K562 (cell line): ENCODE results near the gene NUB1. TPM values are rescaled to one million over a fixed set of nuclear protein-coding genes. Genes with fewer than 3 reads are reported as not detected.

Source experiments
- ATF7 ChIP-seq: fragments of 450-650 bp; IDR thresholded peaks from 2 replicates; pipeline ENCODE4 v1.7.1; 2014; ENCODE audit warnings: mild to moderate bottlenecking, moderate library complexity
- CTCF ChIP-seq, 3 experiments: IDR thresholded peaks in 2 of 3; conservative IDR thresholded peaks in 1 of 3; 2 replicates each; pipeline ENCODE4 v1.5.1; 2011 to 2012; ENCODE audit warnings: low read length in 3 of 3, mild to moderate bottlenecking in 3 of 3, control low read depth in 2 of 3, improper control_type of control experiment in 1 of 3, inconsistent platforms in 1 of 3, low read depth in 1 of 3, mixed read lengths in 1 of 3, moderate library complexity in 1 of 3; ENCODE audit not compliant: insufficient read depth in 2 of 3
- ERF ChIP-seq: fragments of 450-650 bp; formaldehyde crosslinking; IDR thresholded peaks from 2 replicates; pipeline ENCODE4 v1.4.0; 2020; ENCODE audit warnings: mild to moderate bottlenecking, mixed read lengths
- ETV5 ChIP-seq: sonication (generic); formaldehyde crosslinking; IDR thresholded peaks from 2 replicates; pipeline ENCODE4 v1.4.0; 2020; ENCODE audit warnings: low read depth, mild to moderate bottlenecking, missing genetic modification reagents
- GABPB2 ChIP-seq: fragments of 250-450 bp; sonication (Bioruptor Pico); conservative IDR thresholded peaks from 2 replicates; pipeline ENCODE4 v1.5.1; 2021; ENCODE audit warnings: mild to moderate bottlenecking
- HINFP ChIP-seq: fragments of 450-650 bp; conservative IDR thresholded peaks from 2 replicates; pipeline ENCODE4 v1.6.1; 2016; ENCODE audit warnings: missing genetic modification characterization, low read depth, mild to moderate bottlenecking, control low read depth, missing compliant biosample characterization
- MIER1 ChIP-seq: fragments of 450-650 bp; IDR thresholded peaks from 2 replicates; pipeline ENCODE4 v1.6.1; 2016; ENCODE audit warnings: antibody characterized with exemption, mild to moderate bottlenecking, low read depth
- MYC ChIP-seq, 2 experiments: fragments of 250-450 bp in 1 of 2; sonication (Bioruptor Pico) in 1 of 2; IDR thresholded peaks; 2 replicates each; pipeline versions ENCODE4 v1.5.1 to v1.6.1; 2012 to 2021; ENCODE audit warnings: low read depth in 2 of 2, borderline replicate concordance in 1 of 2, improper control_type of control experiment in 1 of 2, low read length in 1 of 2, mild to moderate bottlenecking in 1 of 2, moderate library complexity in 1 of 2
- NR1H2 ChIP-seq: sonication (generic); formaldehyde crosslinking; IDR thresholded peaks from 2 replicates; pipeline ENCODE4 v1.4.0; 2020; ENCODE audit warnings: mild to moderate bottlenecking, missing genetic modification reagents
- NR2C2 ChIP-seq, 2 experiments: fragments of 200-800 bp in 1 of 2; sonication (Bioruptor generic) in 1 of 2; sonication (generic) in 1 of 2; formaldehyde crosslinking in 1 of 2; IDR thresholded peaks; 2 replicates each; pipeline versions ENCODE4 v1.6.1 to v1.8.0; 2016 to 2022; ENCODE audit warnings: mild to moderate bottlenecking in 1 of 2, missing compliant biosample characterization in 1 of 2, missing genetic modification characterization in 1 of 2, missing genetic modification reagents in 1 of 2
- NR4A1 ChIP-seq, 2 experiments: fragments of 250-450 bp in 1 of 2; fragments of 450-650 bp in 1 of 2; sonication (Bioruptor Pico) in 1 of 2; IDR thresholded peaks; 2 replicates each; pipeline versions ENCODE4 v1.4.0 to v1.6.1; 2016 to 2020; ENCODE audit warnings: mild to moderate bottlenecking in 2 of 2, missing compliant biosample characterization in 1 of 2, missing genetic modification characterization in 1 of 2, moderate library complexity in 1 of 2
- PTTG1 ChIP-seq: fragments of 450-650 bp; IDR thresholded peaks from 2 replicates; pipeline ENCODE4 v1.6.1; 2016; ENCODE audit warnings: low read depth, mild to moderate bottlenecking, missing genetic modification characterization, missing compliant biosample characterization
- SMARCB1 ChIP-seq: IDR thresholded peaks from 2 replicates; pipeline ENCODE4 v1.6.1; 2011; ENCODE audit warnings: improper control_type of control experiment, low read depth; ENCODE audit not compliant: insufficient read length
- ZBTB2 ChIP-seq: fragments of 450-650 bp; IDR thresholded peaks from 2 replicates; pipeline ENCODE4 v1.6.1; 2016; ENCODE audit warnings: antibody characterized with exemption
- ZNF174 ChIP-seq: fragments of 250-450 bp; sonication (Bioruptor Pico); IDR thresholded peaks from 2 replicates; pipeline ENCODE4 v1.4.0; 2020; ENCODE audit warnings: mild to moderate bottlenecking
- ZNF644 ChIP-seq: fragments of 200-800 bp; sonication (Bioruptor generic); IDR thresholded peaks from 2 replicates; pipeline ENCODE4 v1.6.1; 2016; ENCODE audit warnings: low read depth, missing genetic modification characterization, missing compliant biosample characterization
- ZNF778 ChIP-seq: fragments of 450-650 bp; formaldehyde crosslinking; IDR thresholded peaks from 2 replicates; pipeline ENCODE4 v1.4.0; 2020; ENCODE audit warnings: mild to moderate bottlenecking, moderate library complexity
- ZNF785 ChIP-seq: fragments of 250-450 bp; sonication (Bioruptor Pico); IDR thresholded peaks from 2 replicates; pipeline ENCODE4 v1.4.0; 2020; ENCODE audit warnings: mild to moderate bottlenecking
- polyA plus RNA-seq, 8 experiments: library from polyadenylated mRNA; depleted of rRNA in 4 of 8; stranded (reverse) in 5 of 8; unstranded in 3 of 8; fragments of >200 nt; fragmentation: Nextera tagmentation in 2 of 8; fragmentation: Illumina TruSeq in 1 of 8; extraction: Ambion mirVana in 2 of 8; extraction: Trizol in 1 of 8; gene quantifications; 2 replicates each; pipeline versions ENCODE4 v1.2.1 to v1.2.3, GENCODE V29; 2011 to 2014; ENCODE audit warnings: inconsistent platforms in 1 of 8, missing spikeins in 1 of 8
- total RNA-seq, 7 experiments: library from RNA; depleted of rRNA in 6 of 7; stranded (reverse); fragments of >200 nt in 6 of 7; fragmentation: Illumina TruSeq in 2 of 7; extraction: Trizol in 2 of 7; gene quantifications; 2 replicates each; pipeline versions ENCODE4 v1.2.1 to v1.2.3, GENCODE V29; 2011 to 2021; ENCODE audit warnings: low replicate concordance in 1 of 7
- TF ChIP-seq, protein P1 (sequence below): fragments of 450-650 bp; formaldehyde crosslinking; IDR thresholded peaks from 2 replicates; pipeline ENCODE4 v1.4.0; 2020; ENCODE audit warnings: mild to moderate bottlenecking, moderate library complexity
- TF ChIP-seq, protein P2 (sequence below): sonication (generic); formaldehyde crosslinking; IDR thresholded peaks from 2 replicates; pipeline ENCODE4 v1.8.1; 2022; ENCODE audit warnings: missing genetic modification reagents

The NUB1 gene
- total and polyA plus RNA-seq, 9 of the 15 experiments (the other 6 are each of a cell fraction or from before 2014, with no cell fraction given): 43.2 to 159 (median 85.2) TPM

DNA sequence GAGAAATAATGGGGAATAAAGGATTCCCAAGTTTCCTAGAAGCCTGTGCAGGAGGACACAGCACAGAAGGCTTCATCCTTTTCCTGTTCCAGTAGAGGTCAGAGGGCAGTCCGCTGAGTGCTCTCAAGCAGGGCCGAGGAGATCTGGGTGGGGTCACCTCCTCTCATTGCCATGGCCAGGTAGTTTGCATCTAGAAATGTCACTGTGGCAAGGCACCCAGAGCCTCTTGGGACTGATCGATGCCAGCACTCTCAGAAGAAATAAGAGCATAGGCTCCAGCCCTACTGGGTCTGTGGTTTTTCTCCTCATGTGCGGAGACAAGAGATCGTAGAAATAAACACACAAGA lies 7.9 kb downstream of the NUB1 start (continued):
- TF ChIP-seq NR4A1 (CRISPR knock-in tag; IDR thresholded peaks at IDR 0.05) (no peak), NR4A1 (tag; IDR thresholded peaks at IDR 0.05) (0 out of 2 replicates have a peak, but pooled peaks have one; percentile 64), ZNF174 (CRISPR knock-in tag) (no peak), ATF7 (no peak), ZNF644 (0 out of 2 replicates have a peak, but pooled peaks have one; percentile 54), MYC (IDR thresholded peaks at IDR 0.05; ENCODE audit: low read depth, low read length) (no peak; the same call in 1 of the 2 replicates), MYC (CRISPR knock-in tag; IDR thresholded peaks at IDR 0.05; ENCODE audit: borderline replicate concordance, low read depth) (no peak), GABPB2 (CRISPR knock-in tag) (no peak), ZBTB2 (no peak), NR2C2 (CRISPR knock-in tag; IDR thresholded peaks at IDR 0.05) (no peak), NR2C2 (tag; IDR thresholded peaks at IDR 0.05) (peak; percentile 90), HINFP (tag) (0 out of 2 replicates have a peak, but pooled peaks have one; percentile 36), SMARCB1 (no peak), ZNF785 (CRISPR knock-in tag) (no peak), ERF (CRISPR knock-in tag) (0 out of 2 replicates have a peak, but pooled peaks have one; percentile 34), MIER1 (0 out of 2 replicates have a peak, but pooled peaks have one; percentile 16), ETV5 (CRISPR knock-in tag) (no peak), NR1H2 (no peak), ZNF778 (no peak), CTCF (IDR thresholded peaks at IDR 0.05 in 2 of 3, conservative IDR thresholded peaks at IDR 0.05 in 1 of 3; ENCODE audit: insufficient read depth in 2 of 3, low read depth in 1 of 3, low read length in 3 of 3) (no peak), PTTG1 (tag) (no peak)
- TF ChIP-seq, protein P1, sequence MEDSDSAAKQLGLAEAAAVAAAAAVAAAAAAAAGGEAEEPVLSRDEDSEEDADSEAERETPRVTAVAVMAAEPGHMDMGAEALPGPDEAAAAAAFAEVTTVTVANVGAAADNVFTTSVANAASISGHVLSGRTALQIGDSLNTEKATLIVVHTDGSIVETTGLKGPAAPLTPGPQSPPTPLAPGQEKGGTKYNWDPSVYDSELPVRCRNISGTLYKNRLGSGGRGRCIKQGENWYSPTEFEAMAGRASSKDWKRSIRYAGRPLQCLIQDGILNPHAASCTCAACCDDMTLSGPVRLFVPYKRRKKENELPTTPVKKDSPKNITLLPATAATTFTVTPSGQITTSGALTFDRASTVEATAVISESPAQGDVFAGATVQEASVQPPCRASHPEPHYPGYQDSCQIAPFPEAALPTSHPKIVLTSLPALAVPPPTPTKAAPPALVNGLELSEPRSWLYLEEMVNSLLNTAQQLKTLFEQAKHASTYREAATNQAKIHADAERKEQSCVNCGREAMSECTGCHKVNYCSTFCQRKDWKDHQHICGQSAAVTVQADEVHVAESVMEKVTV: no peak
- TF ChIP-seq, protein P2, sequence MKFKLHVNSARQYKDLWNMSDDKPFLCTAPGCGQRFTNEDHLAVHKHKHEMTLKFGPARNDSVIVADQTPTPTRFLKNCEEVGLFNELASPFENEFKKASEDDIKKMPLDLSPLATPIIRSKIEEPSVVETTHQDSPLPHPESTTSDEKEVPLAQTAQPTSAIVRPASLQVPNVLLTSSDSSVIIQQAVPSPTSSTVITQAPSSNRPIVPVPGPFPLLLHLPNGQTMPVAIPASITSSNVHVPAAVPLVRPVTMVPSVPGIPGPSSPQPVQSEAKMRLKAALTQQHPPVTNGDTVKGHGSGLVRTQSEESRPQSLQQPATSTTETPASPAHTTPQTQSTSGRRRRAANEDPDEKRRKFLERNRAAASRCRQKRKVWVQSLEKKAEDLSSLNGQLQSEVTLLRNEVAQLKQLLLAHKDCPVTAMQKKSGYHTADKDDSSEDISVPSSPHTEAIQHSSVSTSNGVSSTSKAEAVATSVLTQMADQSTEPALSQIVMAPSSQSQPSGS (CRISPR knock-in tag): no peak
